ENCODE data around the gene FNDC8. TPM values are rescaled to one million over a fixed set of nuclear protein-coding genes. Genes with fewer than 3 reads are reported as not detected.

The FNDC8 gene
- total and polyA plus RNA-seq, 2 of the 8 experiments (the other 6 are each of a cell fraction or from before 2014, with no cell fraction given) = not detected

- H3K79me2 ChIP-seq (ENCODE audit: control insufficient read depth in 1 of 2, insufficient read depth in 2 of 2, low read length in 2 of 2) = peaks cover 0 to 2% of the 10 kb centered on the region in 2 experiments; a peak in 1 of 4 replicates
- 44% methylated on average over 22 of the region's 22 CpGs; no CpG with 5 or more reads in 1 of the 2 experiments for WGBS, 2 experiments (ENCODE audit: extremely low coverage in 1 of 2, insufficient coverage in 1 of 2, insufficient read length in 1 of 2, insufficient replicate concordance in 2 of 2, low coverage in 1 of 2, low lambda C conversion rate in 2 of 2, missing lambda C conversion rate in 1 of 2)
- peak overlapping the region; percentile 66 for H2AFZ ChIP-seq (ENCODE audit: low read length)
- H3K9ac ChIP-seq (replicated peaks in 1 of 4; ENCODE audit: extremely low read depth in 1 of 4, low read depth in 3 of 4, low read length in 3 of 4) = peak overlapping the region in 1 of 4 experiments; percentile 16; a peak in 1 of 7 replicates
- DNase-seq (ENCODE audit: low read depth in 1 of 2, low spot score in 2 of 2) (no peak), FAIRE-seq (peak; percentile 28)
- no peak overlapping the region; the same call in 1 of the 2 replicates for H2BK5ac ChIP-seq (ENCODE audit: low read depth, low read length)
- H3K27ac ChIP-seq (ENCODE audit: low read depth, low read length) = peak overlapping the region; percentile 5; the same call in 1 of the 2 replicates
- no peaks in the 10 kb centered on the region for H3K36me3 ChIP-seq (ENCODE audit: control insufficient read depth in 2 of 4, insufficient read depth in 4 of 4, low read length in 3 of 4)
- H3K23ac ChIP-seq (ENCODE audit: insufficient read length) = no peak overlapping the region
- no peak overlapping the region for H3K4ac ChIP-seq (replicated peaks; ENCODE audit: insufficient read length, low read depth, low read length)
- peak overlapping the region; percentile 76; the same call in 1 of the 2 replicates for H2BK20ac ChIP-seq (ENCODE audit: low read length)
- H2BK12ac ChIP-seq (ENCODE audit: low read depth, low read length) = peak overlapping the region; percentile 81; the same call in 1 of the 2 replicates
- peak overlapping the region; percentile 69; the same call in 1 of the 2 replicates for H4K8ac ChIP-seq (ENCODE audit: extremely low read depth, insufficient read depth, low read length)
- H3K4me1 ChIP-seq (replicated peaks in 1 of 4; ENCODE audit: control insufficient read depth in 3 of 4, insufficient read depth in 4 of 4, low read length in 3 of 4) = peaks cover 6 to 23% (median 11%) of the 10 kb centered on the region in 4 experiments
- no peak overlapping the region for H4K5ac ChIP-seq (ENCODE audit: insufficient read length, low read depth, low read length)
- peak overlapping the region; percentile 27 to 51 (median 44); a peak in 7 of 8 replicates for H3K4me3 ChIP-seq (ENCODE audit: extremely low read depth in 1 of 4, insufficient read depth in 2 of 4, low read depth in 3 of 4, low read length in 4 of 4)
- H3K27me3 ChIP-seq (replicated peaks in 1 of 4; ENCODE audit: control insufficient read depth in 3 of 4, extremely low read depth in 1 of 4, insufficient read depth in 3 of 4, low read length in 3 of 4) = no peaks in the 10 kb centered on the region
- CTCF ChIA-PET (ENCODE audit: partially characterized antibody) = interaction anchor here (0.6 to 3.5 kb wide), 28 partner anchors 10 to 512 kb away, joined by 3 to 22 read pairs (median 4); partner anchors contain the start of genes RAD51D and RFFL
- H3K18ac ChIP-seq (ENCODE audit: extremely low read depth, low read length) = peak overlapping the region; percentile 72; the same call in 1 of the 2 replicates
- H3K56ac ChIP-seq (replicated peaks; ENCODE audit: insufficient read length, low read depth, low read length) = no peak overlapping the region
- H4K91ac ChIP-seq (replicated peaks; ENCODE audit: insufficient read length, low read length) = peak overlapping the region; percentile 70
- no peak overlapping the region for H2BK120ac ChIP-seq (replicated peaks; ENCODE audit: low read depth, low read length)
- H4K20me1 ChIP-seq (replicated peaks in 1 of 2; ENCODE audit: control insufficient read depth in 1 of 2, insufficient read depth in 2 of 2, low read length in 2 of 2) = no peaks in the 10 kb centered on the region
- peak overlapping the region; percentile 71 to 74 for H3K4me2 ChIP-seq (ENCODE audit: insufficient read depth in 1 of 2, low read depth in 2 of 2, low read length in 2 of 2)
- H3K23me2 ChIP-seq (ENCODE audit: low read depth, low read length) = peaks cover 12% of the 10 kb centered on the region; the same call in 1 of the 2 replicates
- POLR2A ChIA-PET (ENCODE audit: partially characterized antibody) = interaction anchor here (0.6 to 2.5 kb wide), 17 partner anchors 8 to 109 kb away, joined by 3 to 12 read pairs (median 3); partner anchors contain the start of genes FNDC8, LIG3, NLE1 and RFFL
- H2AK5ac ChIP-seq (ENCODE audit: low read depth, low read length) = no peak overlapping the region
- H3K9me3 ChIP-seq (ENCODE audit: insufficient read depth in 2 of 2, low read depth in 1 of 2, low read length in 1 of 2) = no peaks in the 10 kb centered on the region
- H3K14ac ChIP-seq (ENCODE audit: insufficient read length) = no peak overlapping the region
- H3K79me1 ChIP-seq (ENCODE audit: low read depth, low read length) = no peaks in the 10 kb centered on the region
- peak overlapping the region; percentile 83; the same call in 1 of the 2 replicates for H2BK15ac ChIP-seq (ENCODE audit: low read length)
- no peak for TF ChIP-seq SIN3A (conservative IDR thresholded peaks at IDR 0.05 in 1 of 2, IDR thresholded peaks at IDR 0.05 in 1 of 2; ENCODE audit: low read depth in 1 of 2, low read length in 2 of 2)
Observed at GRCh38 chr17:35089586-35090296, 31.7 kb upstream of the FNDC8 start.
